Anterior cingulate cortex (tissue), 58 donors: Measurements from ENCODE around the gene FOSL1.

ENCODE experiments used
- DNase-seq, 58 donors: peaks; one replicate each; lab custom pipeline; 2025; lab: John Stamatoyannopoulos, UW

FOSL1 gene

GRCh38 chr11:65883786-65884715 lies 16.1 kb downstream of the FOSL1 start:
- DNase-seq, result no peak

- no peak for DNase-seq
These were observed 17.0 kb downstream of the FOSL1 start for GRCh38 chr11:65883058-65883761.

GRCh38 chr11:65882120-65883057 lies 17.8 kb downstream of the FOSL1 start:
- DNase-seq, result no peak

GRCh38 chr11:65880844-65881421 lies 19.3 kb downstream of the FOSL1 start:
- no peak for DNase-seq

- no peak for DNase-seq
These were observed 20.2 kb downstream of the FOSL1 start for GRCh38 chr11:65880027-65880426.

GRCh38 chr11:65879617-65880016 lies 20.6 kb downstream of the FOSL1 start, which contains the start of gene CTSW:
TSS of gene CTSW (plus strand) at chr11:65879837. CDS start at chr11:65879855, 18 bp downstream.
- no peak for DNase-seq

- peak in 57 of 58 donors; percentile 24 to 94 (median 86) for DNase-seq
These were observed 26.7 kb downstream of the FOSL1 start for GRCh38 chr11:65873318-65874156.

GRCh38 chr11:65872586-65873317 lies 27.4 kb downstream of the FOSL1 start, which contains the start of gene EFEMP2:
TSS of gene EFEMP2 (minus strand) at chr11:65872800. CDS start at chr11:65872354, 446 bp downstream.
- peak in 2 of 58 donors; percentile 21 to 32 for DNase-seq

GRCh38 chr11:65871811-65872548 lies 28.2 kb downstream of the FOSL1 start:
- DNase-seq, result peak in 2 of 58 donors; percentile 8 to 32

- DNase-seq, result no peak
These were observed 29.2 kb downstream of the FOSL1 start for GRCh38 chr11:65870706-65871681.

- DNase-seq, result no peak
These were observed 29.9 kb downstream of the FOSL1 start for GRCh38 chr11:65870307-65870658.

GRCh38 chr11:65869643-65870306 lies 30.4 kb downstream of the FOSL1 start:
- DNase-seq, result no peak

- no peak for DNase-seq
These were observed 31.3 kb downstream of the FOSL1 start for GRCh38 chr11:65868907-65869306.

GRCh38 chr11:65868076-65868667 lies 32.0 kb downstream of the FOSL1 start:
- DNase-seq, result peak in 22 of 58 donors; percentile 11 to 65 (median 32)
